Choroid plexus epithelial cell (primary cell): Measurements from ENCODE around the gene NTN4.
"Not testable (repeated sequence)": the region's sequence is repeated elsewhere in the genome, so short reads cannot be mapped to it uniquely, and the experiment has no call there.

Source experiments
- DNase-seq: peaks from one replicate; pipeline ENCODE4 v3.0.0-alpha.2; 2010; ENCODE audit warnings: low read depth
- H3K4me3 ChIP-seq: 2 replicates; pipeline ENCODE4 v1.5.1; 2011; ENCODE audit warnings: low read depth, mild to moderate bottlenecking, control low read depth, low read length, moderate library complexity
- TF ChIP-seq, protein P1 (sequence below): conservative IDR thresholded peaks from 2 replicates; pipeline ENCODE4 v1.5.1; 2011; ENCODE audit warnings: low read depth, mild to moderate bottlenecking, control low read depth, inconsistent platforms, low read length, moderate library complexity

The NTN4 gene

DNA sequence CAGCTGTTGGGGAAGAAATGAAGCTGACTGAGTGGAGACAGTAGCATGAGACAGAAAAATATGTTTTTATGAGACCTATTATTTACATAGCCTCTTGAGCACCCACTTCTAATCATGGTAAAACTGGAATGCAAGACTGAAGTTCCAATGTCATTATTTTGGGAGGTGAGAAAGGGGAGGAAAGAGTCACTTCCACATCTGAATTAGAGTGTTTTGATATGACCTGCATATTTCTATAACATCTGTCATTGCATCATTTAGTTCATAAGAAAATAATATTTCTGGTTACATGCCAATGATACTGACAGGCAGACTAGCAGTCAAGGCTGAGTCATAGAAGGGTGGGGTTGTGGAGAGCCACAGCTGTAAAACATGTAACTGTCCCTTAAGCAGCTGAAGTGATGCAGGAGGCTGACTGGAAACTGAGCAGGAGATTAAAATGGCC is 26.7 kb downstream of the NTN4 start:
- no peak overlapping the region for H3K4me3 ChIP-seq
- TF ChIP-seq, protein P1, sequence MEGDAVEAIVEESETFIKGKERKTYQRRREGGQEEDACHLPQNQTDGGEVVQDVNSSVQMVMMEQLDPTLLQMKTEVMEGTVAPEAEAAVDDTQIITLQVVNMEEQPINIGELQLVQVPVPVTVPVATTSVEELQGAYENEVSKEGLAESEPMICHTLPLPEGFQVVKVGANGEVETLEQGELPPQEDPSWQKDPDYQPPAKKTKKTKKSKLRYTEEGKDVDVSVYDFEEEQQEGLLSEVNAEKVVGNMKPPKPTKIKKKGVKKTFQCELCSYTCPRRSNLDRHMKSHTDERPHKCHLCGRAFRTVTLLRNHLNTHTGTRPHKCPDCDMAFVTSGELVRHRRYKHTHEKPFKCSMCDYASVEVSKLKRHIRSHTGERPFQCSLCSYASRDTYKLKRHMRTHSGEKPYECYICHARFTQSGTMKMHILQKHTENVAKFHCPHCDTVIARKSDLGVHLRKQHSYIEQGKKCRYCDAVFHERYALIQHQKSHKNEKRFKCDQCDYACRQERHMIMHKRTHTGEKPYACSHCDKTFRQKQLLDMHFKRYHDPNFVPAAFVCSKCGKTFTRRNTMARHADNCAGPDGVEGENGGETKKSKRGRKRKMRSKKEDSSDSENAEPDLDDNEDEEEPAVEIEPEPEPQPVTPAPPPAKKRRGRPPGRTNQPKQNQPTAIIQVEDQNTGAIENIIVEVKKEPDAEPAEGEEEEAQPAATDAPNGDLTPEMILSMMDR: no peak
- peak; percentile 89 for DNase-seq

DNA sequence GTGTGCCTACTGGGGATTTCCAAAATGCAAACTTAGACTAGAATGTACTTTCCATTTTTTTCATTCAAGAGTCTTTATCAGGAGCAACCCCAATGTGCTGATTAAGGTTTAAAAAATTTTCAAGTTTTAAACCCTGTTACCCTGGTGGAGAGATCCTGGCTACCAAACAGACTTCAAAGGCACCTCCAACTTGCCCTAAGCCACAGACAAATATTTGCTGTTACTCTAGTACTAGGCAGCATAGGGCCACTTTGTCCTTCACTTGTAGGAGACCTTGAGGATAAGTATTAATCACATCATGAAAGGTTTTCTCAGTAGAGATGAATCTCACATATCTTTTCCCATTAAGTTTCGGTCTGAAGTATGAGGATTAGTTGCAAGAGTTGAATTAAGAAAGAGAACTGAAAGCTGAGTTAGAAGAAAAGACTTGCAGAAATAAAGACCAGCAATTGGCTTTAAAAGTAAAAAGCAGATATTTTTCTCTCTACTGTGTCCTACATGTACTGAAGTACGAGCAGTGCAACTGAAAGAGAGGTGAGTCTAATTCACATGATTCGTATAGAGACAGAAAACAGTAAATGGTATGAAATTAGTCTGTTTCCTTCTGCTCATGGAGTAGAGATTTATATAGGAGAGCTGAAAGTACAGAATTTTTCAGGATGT is 28.3 kb downstream of the NTN4 start:
- H3K4me3 ChIP-seq: no peak overlapping the region
- DNase-seq: no peak
- TF ChIP-seq, protein P1: no peak

DNA sequence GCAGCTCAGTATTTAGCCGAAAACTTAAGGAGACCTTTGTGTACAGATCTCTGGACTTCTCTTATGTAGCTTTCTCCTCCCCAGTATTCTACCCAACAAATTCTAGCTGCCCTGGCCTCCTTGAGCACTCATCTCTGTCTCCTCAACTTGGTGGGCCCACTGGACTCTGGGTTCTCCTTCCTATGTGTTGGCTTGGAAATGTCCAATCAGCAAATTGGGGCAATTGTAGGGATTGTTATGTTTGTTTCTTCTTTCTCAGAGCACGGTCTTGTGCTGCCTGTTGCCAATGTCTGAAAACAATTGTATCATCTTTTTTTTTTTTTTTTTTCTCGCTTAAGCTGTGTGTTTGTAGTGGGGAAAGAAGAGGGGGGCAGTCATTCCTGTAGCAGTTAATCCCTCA is 30.2 kb downstream of the NTN4 start:
- TF ChIP-seq, protein P1: no peak
- no peak overlapping the region for H3K4me3 ChIP-seq
- no peak for DNase-seq

DNA sequence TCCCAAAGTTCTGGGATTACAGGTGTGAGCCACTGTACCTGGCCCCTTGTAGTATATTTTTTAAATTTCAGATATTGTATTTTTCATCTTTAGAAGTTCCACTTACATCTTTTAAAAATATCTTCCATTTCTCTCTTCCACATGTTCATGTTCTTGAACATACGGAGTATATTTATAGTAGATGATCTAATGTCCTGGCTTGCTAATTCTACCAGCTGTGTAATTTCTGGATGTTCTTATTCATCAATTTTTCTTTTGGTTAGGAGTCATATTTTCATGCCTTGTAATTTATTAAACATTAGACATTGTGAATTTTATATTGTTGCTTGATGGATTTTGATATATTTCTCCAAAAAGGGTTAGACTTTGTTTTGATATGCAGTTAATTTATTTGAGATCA is 30.8 kb downstream of the NTN4 start:
- TF ChIP-seq, protein P1: no peak
- H3K4me3 ChIP-seq: no peak overlapping the region
- no peak for DNase-seq

DNA sequence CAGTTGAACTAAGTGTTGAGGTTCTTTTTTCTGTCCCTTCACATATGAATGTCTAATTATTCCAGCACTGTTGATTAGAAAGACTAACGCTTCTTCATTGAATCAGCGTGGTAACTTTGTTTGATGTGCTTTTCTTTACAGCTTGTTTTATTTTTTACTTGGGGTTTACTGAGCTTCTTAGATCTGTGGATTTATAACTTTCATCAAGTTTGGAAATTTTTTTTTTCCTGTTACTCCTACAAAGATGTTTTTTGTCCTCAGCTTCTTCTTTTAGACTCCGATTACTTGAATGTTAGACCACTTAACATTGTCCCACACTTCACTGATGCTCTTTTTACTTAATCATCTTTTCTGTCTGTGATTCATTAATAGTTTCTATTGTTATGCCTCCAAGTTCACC is 31.5 kb downstream of the NTN4 start:
- no peak overlapping the region for H3K4me3 ChIP-seq
- no peak for DNase-seq
- TF ChIP-seq, protein P1: no peak

DNA sequence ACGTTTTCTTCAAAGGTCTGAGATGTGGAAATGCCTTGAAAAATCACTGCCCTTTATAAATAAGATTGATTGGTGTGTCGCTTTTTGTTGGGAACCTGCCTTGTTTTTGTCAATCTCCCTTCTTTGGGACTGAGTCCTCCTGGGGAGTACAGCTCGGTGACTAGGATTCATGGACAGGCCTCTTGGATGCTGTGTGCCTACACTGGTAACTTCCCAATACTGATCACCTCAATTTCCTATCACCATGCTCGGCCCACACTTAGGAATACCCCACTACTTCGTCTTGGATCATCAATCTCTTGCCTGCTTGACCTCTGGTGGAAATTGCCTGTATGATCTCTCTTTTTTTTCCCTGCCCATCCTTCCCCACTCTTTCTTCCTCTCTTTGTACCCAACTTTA is 34.2 kb downstream of the NTN4 start:
- DNase-seq: no peak
- TF ChIP-seq, protein P1: no peak
- no peak overlapping the region for H3K4me3 ChIP-seq

DNA sequence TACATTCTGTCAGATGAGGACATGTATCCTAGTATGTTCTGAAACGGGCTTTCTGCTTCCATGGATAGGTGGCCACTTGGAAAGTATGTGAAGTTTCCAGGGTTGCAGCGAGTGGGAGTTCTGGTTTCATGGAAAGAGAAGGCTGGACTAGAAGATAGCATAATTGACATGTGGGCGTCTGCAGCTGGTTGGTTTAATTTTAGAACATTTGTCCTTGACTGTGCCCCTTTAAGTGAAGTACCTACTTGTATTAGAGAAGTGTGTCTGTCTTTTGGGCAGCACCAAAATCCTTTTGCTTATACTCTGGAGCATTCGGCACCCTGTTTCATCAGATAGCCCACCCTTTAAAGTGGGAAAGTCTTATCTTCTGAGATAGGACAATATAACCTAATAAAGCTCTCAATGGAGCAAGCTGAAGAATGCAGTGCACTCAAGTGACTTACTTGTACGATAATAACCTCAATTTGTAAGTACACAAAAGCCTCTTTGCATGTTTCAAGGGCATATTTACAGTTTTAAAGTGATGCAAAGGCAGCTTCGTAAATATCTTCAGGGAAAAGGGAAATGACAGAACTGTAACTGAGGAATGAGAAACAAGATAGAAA is 35.2 kb downstream of the NTN4 start:
- DNase-seq: no peak
- TF ChIP-seq, protein P1: no peak
- H3K4me3 ChIP-seq: no peak overlapping the region

DNA sequence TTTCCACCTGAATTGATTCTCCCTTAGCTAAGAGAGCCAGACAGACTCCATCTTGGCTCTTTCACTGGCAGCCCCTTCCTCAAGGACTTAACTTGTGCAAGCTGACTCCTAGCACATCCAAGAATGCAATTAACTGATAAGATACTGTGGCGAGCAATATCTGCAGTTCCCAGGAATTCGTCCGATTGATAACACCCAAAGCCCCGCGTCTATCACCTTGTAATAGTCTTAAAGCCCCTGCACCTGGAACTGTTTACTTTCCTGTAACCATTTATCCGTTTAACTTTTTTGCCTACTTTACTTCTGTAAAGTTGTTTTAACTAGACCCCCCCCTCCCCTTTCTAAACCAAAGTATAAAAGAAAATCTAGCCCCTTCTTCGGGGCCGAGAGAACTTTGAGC is 44.5 kb downstream of the NTN4 start:
- H3K4me3 ChIP-seq, DNase-seq: not testable (repeated sequence)
